Fibroblast of skin of right quadriceps (primary cell): Measurements from ENCODE around the gene NSMCE3.

Source experiments
- DNase-seq: peaks from one replicate; pipeline ENCODE4 v3.0.0-alpha.2; 2013

The NSMCE3 gene

GRCh38 chr15:29269485-29270168, at the start of gene NSMCE3:
TSS of gene NSMCE3 (minus strand) at chr15:29269822. CDS start at chr15:29269705, 117 bp downstream.
- peak; percentile 87 for DNase-seq

DNA sequence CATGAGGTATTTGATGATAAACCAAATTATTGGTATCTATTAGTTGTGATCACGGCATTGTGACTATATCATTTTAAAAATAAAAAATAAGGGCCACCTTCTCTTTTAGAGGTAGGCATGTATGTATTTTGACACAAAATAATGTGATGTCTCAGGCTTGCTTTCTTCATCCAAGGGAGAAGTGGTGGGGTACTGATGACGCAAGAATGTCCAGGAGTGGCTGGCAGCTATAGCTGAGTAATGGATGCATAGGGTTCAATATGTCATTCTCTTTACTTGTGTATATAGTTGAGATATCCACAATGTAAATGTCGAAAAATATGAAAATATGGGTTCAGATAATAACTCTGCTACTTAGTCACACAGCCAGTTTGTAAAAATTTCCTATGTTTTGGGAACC, 46.8 kb upstream of the NSMCE3 start:
- DNase-seq: no peak

GRCh38 chr15:29312387-29312786, 42.8 kb upstream of the NSMCE3 start:
- peak; percentile 74 for DNase-seq

GRCh38 chr15:29311696-29312095, 42.1 kb upstream of the NSMCE3 start:
- DNase-seq: peak; percentile 29

GRCh38 chr15:29309139-29309538, 39.5 kb upstream of the NSMCE3 start:
- DNase-seq: no peak

GRCh38 chr15:29308299-29308698, 38.7 kb upstream of the NSMCE3 start:
- no peak for DNase-seq

GRCh38 chr15:29305556-29305955, 35.9 kb upstream of the NSMCE3 start:
- DNase-seq: no peak

DNA sequence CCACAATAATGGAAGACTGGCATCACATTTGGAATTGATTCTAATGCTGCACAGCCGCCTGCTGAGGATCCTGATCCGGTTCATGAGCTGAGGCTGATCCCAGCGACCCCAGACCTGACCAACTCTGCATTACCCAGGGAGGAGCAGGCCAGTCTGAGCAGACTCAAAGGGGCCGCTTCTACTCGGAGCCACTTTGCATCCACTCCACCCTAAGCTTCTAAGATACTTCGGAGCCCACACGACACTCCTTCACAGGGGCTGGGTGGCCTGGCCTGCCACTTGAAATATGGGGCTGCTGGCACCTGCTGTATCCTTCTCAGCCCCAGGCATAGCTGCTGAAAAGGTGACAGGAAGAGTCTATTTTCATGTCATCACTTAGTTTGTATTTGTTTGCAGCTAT, 33.2 kb upstream of the NSMCE3 start:
- DNase-seq: no peak

GRCh38 chr15:29299784-29300183, 30.2 kb upstream of the NSMCE3 start:
- DNase-seq: no peak

- DNase-seq: no peak
Measured at GRCh38 chr15:29299331-29299730, 29.7 kb upstream of the NSMCE3 start.

DNA sequence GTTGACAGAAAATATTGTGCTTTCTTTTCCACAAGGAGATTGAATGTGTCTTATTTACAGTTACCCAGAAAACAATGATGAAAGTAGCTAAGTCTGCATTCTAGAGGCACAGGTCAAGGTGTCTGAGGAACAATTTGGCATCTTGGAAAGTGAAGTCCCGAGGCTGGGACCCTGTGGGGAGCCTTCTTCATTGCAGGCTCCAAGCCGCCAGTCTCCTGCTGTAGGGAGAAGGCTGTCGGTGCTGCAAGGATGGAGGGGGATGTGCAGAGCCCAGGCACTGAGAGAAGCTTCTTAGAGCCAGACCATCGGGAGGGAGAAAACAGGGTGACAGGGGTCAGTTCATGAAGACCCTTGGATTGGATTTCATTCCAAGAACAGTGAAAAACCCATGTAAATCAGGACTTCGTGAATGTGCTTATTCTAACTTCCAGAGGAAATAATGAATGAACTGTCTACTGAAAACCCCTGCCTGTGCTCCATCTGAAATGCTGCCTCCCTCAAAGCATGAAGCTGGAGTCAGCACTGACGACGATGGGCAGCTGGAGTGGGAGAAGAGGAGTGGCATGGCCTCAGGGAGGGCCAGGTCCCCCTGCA, 25.2 kb upstream of the NSMCE3 start:
- no peak for DNase-seq

DNA sequence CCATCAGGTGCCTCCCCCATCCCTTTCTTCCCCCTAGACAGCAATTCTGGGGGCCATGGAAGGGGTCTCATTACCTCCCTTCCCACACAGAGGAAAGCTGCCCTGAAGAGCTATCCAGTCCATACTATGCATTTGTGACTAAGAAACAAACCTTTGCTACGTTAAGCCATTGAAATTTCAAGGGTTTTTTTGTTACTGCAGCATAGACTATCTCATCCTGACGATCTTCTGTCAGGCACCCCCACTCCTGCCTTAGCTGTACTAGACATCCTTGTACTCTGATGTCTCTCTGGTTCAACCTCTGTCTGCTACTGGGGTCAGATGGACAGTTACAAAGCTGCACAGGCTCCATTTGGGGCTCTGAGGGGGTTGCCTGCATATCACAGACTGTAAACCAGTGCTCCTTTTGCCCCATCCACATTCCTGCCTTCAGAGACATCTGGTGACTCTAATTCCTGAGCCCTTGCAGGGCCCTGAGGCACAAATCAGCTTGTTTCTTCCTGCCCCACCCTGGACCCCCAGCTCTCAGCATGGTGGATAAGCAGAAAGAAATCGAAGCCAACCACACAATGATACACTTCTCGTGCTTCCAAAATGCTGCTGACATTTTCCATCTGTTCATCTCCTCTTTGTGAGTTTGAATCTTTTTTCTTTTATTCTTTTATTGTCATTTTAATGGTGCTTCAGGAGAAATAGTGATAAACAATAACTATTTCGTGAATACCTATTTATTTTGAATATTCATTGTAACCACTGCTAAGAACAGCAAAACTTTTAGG, 21.6 kb upstream of the NSMCE3 start:
- no peak for DNase-seq

- no peak for DNase-seq
Measured at GRCh38 chr15:29289173-29289572, 19.6 kb upstream of the NSMCE3 start.

DNA sequence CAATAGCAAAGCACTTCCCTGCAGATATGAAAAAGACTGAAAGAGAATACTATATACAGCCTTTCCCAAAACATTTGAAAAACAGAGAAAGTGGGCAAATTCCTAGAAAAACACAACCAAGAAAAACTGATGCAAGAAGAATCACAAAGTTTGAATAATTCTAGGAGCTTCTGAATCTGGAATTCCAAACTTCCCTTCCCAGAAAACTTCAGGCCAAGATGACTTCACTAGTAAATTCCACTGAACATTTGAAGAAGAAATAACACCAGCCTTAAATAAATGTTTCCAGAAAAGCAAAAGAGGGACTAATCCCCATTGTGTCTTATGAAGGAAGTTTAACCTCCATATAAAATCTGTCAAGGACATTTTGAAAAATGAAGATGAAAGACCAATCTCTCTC, 15.8 kb upstream of the NSMCE3 start:
- DNase-seq: peak; percentile 32

DNA sequence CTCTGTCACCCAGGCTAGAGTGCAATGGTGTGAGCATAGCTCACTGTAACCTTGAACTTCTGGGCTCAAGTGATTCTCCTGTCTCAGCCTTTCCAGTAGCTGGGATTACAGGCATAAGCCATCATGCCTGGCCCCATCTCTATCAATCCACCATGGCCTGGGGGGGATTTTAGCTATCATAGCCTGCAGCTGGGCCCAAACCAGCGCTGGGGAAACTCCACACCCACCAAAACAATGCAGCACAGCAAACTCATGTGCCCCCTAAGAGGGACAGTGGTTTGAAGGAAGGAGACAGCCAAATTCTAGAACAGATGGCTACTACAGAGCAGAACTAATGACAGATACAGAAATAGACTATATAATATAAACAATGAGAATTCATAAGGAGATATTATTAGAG, 13.8 kb upstream of the NSMCE3 start:
- no peak for DNase-seq

- no peak for DNase-seq
Measured at GRCh38 chr15:29280514-29280913, 10.9 kb upstream of the NSMCE3 start.

GRCh38 chr15:29278436-29279105, 8.9 kb upstream of the NSMCE3 start:
- peak; percentile 98 for DNase-seq

DNA sequence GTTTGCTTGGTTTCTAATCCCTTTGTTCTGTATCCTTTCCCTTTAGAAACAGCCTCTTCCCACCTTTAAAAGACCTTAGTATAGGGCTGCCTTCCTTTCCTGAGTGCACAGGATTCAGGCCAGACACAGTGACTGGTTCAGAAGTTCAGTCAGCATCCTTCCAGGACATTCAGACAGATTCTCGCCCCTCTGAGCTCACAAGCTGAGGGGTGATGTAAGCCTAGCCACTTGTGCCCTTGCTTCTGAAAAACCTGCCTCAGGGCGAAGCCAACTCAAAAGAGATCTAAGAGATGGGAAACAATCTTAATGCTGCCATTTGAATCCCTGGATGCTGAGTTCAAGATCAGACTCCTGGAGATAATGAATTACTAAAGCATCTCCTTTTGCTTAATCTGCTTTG, 6.7 kb upstream of the NSMCE3 start:
- peak; percentile 3 for DNase-seq

- DNase-seq: no peak
Measured at GRCh38 chr15:29275855-29276254, 6.2 kb upstream of the NSMCE3 start.

- no peak for DNase-seq
Measured at GRCh38 chr15:29274946-29275345, 5.3 kb upstream of the NSMCE3 start.

DNA sequence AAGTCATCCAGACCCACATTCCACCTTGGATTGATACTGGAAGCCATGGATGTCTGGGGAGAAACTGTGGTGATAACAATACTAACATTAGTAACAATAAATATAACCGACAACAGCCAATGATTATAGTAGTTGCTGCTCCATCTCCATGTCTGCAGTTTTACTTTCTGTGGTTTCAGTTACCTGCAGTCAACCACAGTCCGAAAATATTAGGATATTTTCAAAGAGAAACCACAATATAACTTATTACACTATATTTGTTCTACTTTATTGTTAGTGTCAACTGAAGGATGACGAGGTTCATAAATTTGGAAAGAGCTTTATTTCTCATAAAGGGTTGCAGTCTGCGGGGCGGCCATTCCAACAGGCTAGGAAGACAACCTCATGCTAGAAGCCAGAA, 2.6 kb upstream of the NSMCE3 start:
- no peak for DNase-seq

DNA sequence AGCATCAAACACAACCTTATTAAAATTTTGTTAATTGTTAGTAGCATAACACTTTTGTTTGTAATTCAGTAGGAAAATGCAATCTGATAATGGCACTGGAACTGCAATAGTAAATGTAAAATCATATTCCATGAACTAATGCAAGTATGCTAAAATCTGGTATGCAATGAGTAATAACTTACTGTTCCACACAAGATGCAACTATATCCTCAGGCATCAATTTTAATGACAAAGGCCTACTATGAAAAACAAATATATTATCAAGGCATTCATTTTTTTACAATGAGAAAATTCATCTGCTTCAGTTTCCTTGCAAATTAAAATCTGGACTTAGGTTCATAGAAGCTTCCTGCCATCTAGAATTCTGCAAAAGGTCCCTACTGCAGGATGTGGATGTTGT, 1.4 kb upstream of the NSMCE3 start:
- DNase-seq: peak; percentile 55

DNA sequence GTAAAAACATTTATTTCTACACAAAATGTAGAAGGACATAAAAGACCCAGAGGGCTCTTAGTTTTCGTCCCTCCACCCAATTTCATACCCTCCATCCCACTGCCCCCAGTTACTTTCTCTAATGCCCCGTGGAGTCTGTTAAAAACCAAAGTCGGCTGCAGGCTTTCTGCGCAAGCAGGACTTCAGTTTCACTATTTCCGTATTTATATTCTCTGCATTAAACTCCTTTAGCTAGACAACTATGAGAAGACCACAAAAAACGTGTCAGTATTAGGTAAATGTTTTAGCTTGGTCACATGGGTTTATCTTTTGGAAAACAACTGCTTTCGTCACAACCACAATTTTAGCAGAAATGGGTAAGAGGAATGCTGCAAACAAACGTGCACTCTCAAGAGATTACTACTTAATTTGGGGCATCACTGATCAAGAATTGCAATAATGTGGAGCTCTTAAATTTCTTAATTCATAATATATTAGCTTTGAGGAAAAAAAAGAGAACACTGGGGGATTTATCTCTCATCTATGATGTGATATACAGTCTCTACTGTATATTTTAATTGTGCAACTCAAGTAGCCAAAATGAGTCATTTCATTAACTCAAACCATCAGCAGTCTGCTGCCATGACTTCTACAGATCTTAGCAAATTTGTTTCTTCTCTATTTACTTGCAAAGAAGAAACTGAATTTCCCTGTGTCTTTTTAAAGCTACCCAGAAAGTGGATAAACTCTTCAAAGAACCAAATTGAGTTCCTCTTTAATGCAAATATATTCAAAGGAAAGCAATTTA, 740 bp upstream of the NSMCE3 start:
- peak; percentile 97 for DNase-seq
